Hindlimb muscle (tissue), 1 donor: ENCODE measurements around the gene SRRM1. TPM values are rescaled to one million over a fixed set of nuclear protein-coding genes. Genes with fewer than 3 reads are reported as not detected.
"Not testable (repeated sequence)": the region's sequence is repeated elsewhere in the genome, so short reads cannot be mapped to it uniquely, and the experiment has no call there.

ENCODE experiments used
- DNase-seq: peaks from one replicate; pipeline ENCODE4 v3.0.0-alpha.2; 2013
- polyA plus RNA-seq: library from polyadenylated mRNA; unstranded; fragments of 120-200 nt; gene quantifications from one replicate; pipeline ENCODE4 v1.2.1, GENCODE V29; 2013; ENCODE audit not compliant: insufficient read length

Gene SRRM1
- polyA plus RNA-seq, 1 donor, result 88.8 TPM

DNA sequence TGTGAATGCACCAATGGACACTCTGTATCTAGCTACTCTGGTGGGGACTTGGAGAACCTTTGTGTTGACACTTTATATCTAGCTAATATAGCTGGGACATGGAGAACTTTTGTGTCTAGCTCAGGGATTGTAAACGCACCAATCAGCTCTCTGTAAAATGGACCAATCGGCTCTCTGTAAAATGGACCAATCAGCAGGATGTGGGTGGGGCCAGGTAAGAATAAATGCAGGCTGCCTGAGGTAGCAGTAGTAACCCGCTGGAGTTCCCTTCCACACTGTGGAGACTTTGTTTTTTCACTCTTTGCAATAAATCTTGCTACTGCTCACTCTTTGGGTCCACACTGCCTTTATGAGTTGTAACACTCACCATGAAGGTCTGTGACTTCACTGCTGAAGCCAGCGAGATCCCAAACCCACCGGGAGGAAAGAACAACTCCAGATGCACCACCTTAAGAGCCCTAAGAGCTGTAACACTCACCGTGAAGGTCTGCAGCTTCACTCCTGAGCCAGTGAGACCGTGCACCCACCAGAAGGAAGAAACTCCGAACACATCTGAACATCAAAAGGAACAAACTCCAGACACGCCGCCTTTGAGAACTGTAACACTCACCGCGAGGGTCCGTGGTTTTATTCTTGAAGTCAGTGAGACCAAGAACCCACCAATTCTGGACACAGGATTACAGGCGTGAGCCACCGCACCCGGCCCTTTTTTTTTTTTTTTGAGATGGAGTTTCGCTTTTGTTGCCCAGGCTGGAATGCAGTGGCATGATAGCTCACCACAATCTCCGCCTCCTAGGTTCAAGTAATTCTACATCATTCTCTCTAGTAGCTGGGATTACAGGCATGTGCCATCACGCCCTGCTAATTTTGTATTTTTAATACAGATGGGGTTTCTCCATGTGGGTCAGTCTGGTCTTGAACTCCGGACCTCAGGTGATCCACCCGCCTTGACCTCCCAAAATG, 79.3 kb downstream of the SRRM1 start:
- not testable (repeated sequence) for DNase-seq

Other genes starting within 250 kb of the SRRM1 start
- gene STPG1, start 229.5 kb upstream of the SRRM1 start, polyA plus RNA-seq, result 2.0 TPM
- 4.5 TPM for gene NIPAL3, start 227.5 kb upstream of the SRRM1 start, polyA plus RNA-seq
- 1.5 TPM for gene RCAN3, start 140.5 kb upstream of the SRRM1 start, polyA plus RNA-seq
- gene NCMAP, start 87.2 kb upstream of the SRRM1 start, polyA plus RNA-seq, result 0.06 TPM
- gene CLIC4, start 102.1 kb downstream of the SRRM1 start, polyA plus RNA-seq, result 119 TPM